Measurements from ENCODE around the gene DOK6.

Gene DOK6

GRCh38 chr18:69697689-69698088, 297.0 kb downstream of the DOK6 start:
- DNase-seq, result no peak

GRCh38 chr18:69701305-69701704, 300.6 kb downstream of the DOK6 start:
- no peak for DNase-seq

GRCh38 chr18:69703461-69703860, 302.8 kb downstream of the DOK6 start:
- no peak for DNase-seq

- DNase-seq, result no peak
Measured at GRCh38 chr18:69705987-69706386, 305.3 kb downstream of the DOK6 start.

GRCh38 chr18:69708844-69709243, 308.2 kb downstream of the DOK6 start:
- no peak for DNase-seq

- DNase-seq, result no peak
Measured at GRCh38 chr18:69715191-69715795, 314.6 kb downstream of the DOK6 start.

GRCh38 chr18:69717586-69717985, 316.9 kb downstream of the DOK6 start:
- DNase-seq, result no peak

GRCh38 chr18:69718912-69719547, 318.3 kb downstream of the DOK6 start:
- DNase-seq, result no peak

- no peak for DNase-seq
Measured at GRCh38 chr18:69720422-69720821, 319.7 kb downstream of the DOK6 start.

GRCh38 chr18:69723434-69723833, 322.7 kb downstream of the DOK6 start:
- no peak for DNase-seq

- DNase-seq, result no peak
Measured at GRCh38 chr18:69725009-69725408, 324.3 kb downstream of the DOK6 start.

GRCh38 chr18:69725855-69726508, 325.3 kb downstream of the DOK6 start:
- DNase-seq, result no peak

- DNase-seq, result no peak
Measured at GRCh38 chr18:69727912-69728572, 327.4 kb downstream of the DOK6 start.

- no peak for DNase-seq
Measured at GRCh38 chr18:69730664-69731063, 330.0 kb downstream of the DOK6 start.

GRCh38 chr18:69734536-69734935, 333.8 kb downstream of the DOK6 start:
- no peak for DNase-seq

GRCh38 chr18:69736730-69737129, 336.0 kb downstream of the DOK6 start:
- no peak for DNase-seq

GRCh38 chr18:69737851-69738250, 337.2 kb downstream of the DOK6 start:
- DNase-seq, result no peak

- DNase-seq, result no peak
Measured at GRCh38 chr18:69747388-69747787, 346.7 kb downstream of the DOK6 start.

GRCh38 chr18:69752737-69753380, 352.2 kb downstream of the DOK6 start:
- DNase-seq, result no peak

- no peak for DNase-seq
Measured at GRCh38 chr18:69754108-69754507, 353.4 kb downstream of the DOK6 start.

GRCh38 chr18:69755041-69755440, 354.4 kb downstream of the DOK6 start:
- DNase-seq, result no peak

GRCh38 chr18:69755856-69756496, 355.3 kb downstream of the DOK6 start:
- DNase-seq, result no peak

GRCh38 chr18:69757733-69758132, 357.0 kb downstream of the DOK6 start:
- no peak for DNase-seq

All from stimulated activated CD4-positive, alpha-beta T cell treated with anti-CD3 and anti-CD28 coated beads, Interleukin-4, amount 100 ng/mL, for 1 hour (primary cell).